Ammon's horn (tissue), 1 donor: ENCODE measurements around the gene UBE2Q1.
"Not testable (repeated sequence)": the region's sequence is repeated elsewhere in the genome, so short reads cannot be mapped to it uniquely, and the experiment has no call there.

Experiments used
- DNase-seq: peaks from one replicate; pipeline ENCODE4 v3.0.0-alpha.2; 2016; ENCODE audit warnings: low spot score

UBE2Q1 gene

GRCh38 chr1:154550657-154551056 is 7.8 kb downstream of the UBE2Q1 start:
- no peak for DNase-seq

- DNase-seq = no peak
These were observed 8.4 kb downstream of the UBE2Q1 start for GRCh38 chr1:154550070-154550469.

- DNase-seq = no peak
These were observed 9.2 kb downstream of the UBE2Q1 start for GRCh38 chr1:154549202-154549770.

GRCh38 chr1:154548028-154548427 is 10.4 kb downstream of the UBE2Q1 start:
- no peak for DNase-seq

GRCh38 chr1:154547105-154547732 is 11.2 kb downstream of the UBE2Q1 start:
- no peak for DNase-seq

- peak; percentile 72 for DNase-seq
These were observed 12.0 kb downstream of the UBE2Q1 start for GRCh38 chr1:154546264-154547063.

- no peak for DNase-seq
These were observed 17.2 kb downstream of the UBE2Q1 start for GRCh38 chr1:154541231-154541630.

- no peak for DNase-seq
These were observed 18.7 kb downstream of the UBE2Q1 start for GRCh38 chr1:154539486-154540483.

GRCh38 chr1:154536570-154536969 is 21.9 kb downstream of the UBE2Q1 start:
- DNase-seq = no peak

- DNase-seq = no peak
These were observed 24.3 kb downstream of the UBE2Q1 start for GRCh38 chr1:154533952-154534844.

GRCh38 chr1:154531950-154532349 is 26.5 kb downstream of the UBE2Q1 start:
- not testable (repeated sequence) for DNase-seq

GRCh38 chr1:154529308-154529707 is 29.2 kb downstream of the UBE2Q1 start:
- DNase-seq = no peak

GRCh38 chr1:154527192-154527591 is 31.3 kb downstream of the UBE2Q1 start:
- no peak for DNase-seq

GRCh38 chr1:154524881-154525280 is 33.6 kb downstream of the UBE2Q1 start:
- DNase-seq = no peak

- DNase-seq = no peak
These were observed 36.8 kb downstream of the UBE2Q1 start for GRCh38 chr1:154521695-154522094.

GRCh38 chr1:154520333-154520732 is 38.1 kb downstream of the UBE2Q1 start:
- DNase-seq = no peak

GRCh38 chr1:154519591-154519991 is 38.9 kb downstream of the UBE2Q1 start:
- DNase-seq = no peak

- DNase-seq = no peak
These were observed 40.8 kb downstream of the UBE2Q1 start for GRCh38 chr1:154517661-154518060.

- DNase-seq = no peak
These were observed 44.4 kb downstream of the UBE2Q1 start for GRCh38 chr1:154514066-154514553.

- no peak for DNase-seq
These were observed 45.7 kb downstream of the UBE2Q1 start for GRCh38 chr1:154512760-154513159.

GRCh38 chr1:154503898-154504297 is 54.6 kb downstream of the UBE2Q1 start:
- no peak for DNase-seq
